ENCODE measurements around the gene SLC26A4. TPM values are rescaled to one million over a fixed set of nuclear protein-coding genes. Genes with fewer than 3 reads are reported as not detected.

SLC26A4 gene
- total and polyA plus RNA-seq, 10 of the 15 experiments (the other 5 are each of a cell fraction or from before 2014, with no cell fraction given): 0.01 to 0.18 (median 0.08) TPM; not detected in 5

- Histone ChIP-seq H3K9ac (ENCODE audit: control insufficient read depth, insufficient read depth, low read length) (no peak overlapping the region), H3K27me3 (replicated peaks in 1 of 2; ENCODE audit: control insufficient read depth in 2 of 2, insufficient read depth in 2 of 2, low read length in 1 of 2) (no peaks in the 10 kb centered on the region), H3K27ac (ENCODE audit: control insufficient read depth, insufficient read depth) (no peak overlapping the region), H3K4me3 (no peak overlapping the region), H3K36me3 (ENCODE audit: control insufficient read depth in 2 of 2, insufficient read depth in 2 of 2, low read length in 1 of 2) (no peaks in the 10 kb centered on the region; a peak in 1 of 4 replicates), H2AFZ (ENCODE audit: control insufficient read depth, low read depth, low read length) (no peak overlapping the region), H3K9me3 (replicated peaks; ENCODE audit: control insufficient read depth, insufficient read depth, low read length) (no peaks in the 10 kb centered on the region), H3K4me1 (ENCODE audit: control insufficient read depth, insufficient read depth, low read length) (no peaks in the 10 kb centered on the region), H3K79me2 (ENCODE audit: control insufficient read depth, insufficient read depth, low read length) (no peaks in the 10 kb centered on the region), H4K20me1 (ENCODE audit: control insufficient read depth, insufficient read depth) (no peaks in the 10 kb centered on the region), H3K4me2 (ENCODE audit: control insufficient read depth, insufficient read depth) (no peak overlapping the region)
- SMC1A ChIA-PET (ENCODE audit: uncharacterized antibody, unreplicated experiment): interaction anchor here (1.0 kb wide), 1 partner anchor 41 kb away, joined by 3 read pairs; no protein-coding TSS in a partner anchor
- FAIRE-seq: no peak
- RAD21 ChIA-PET (ENCODE audit: unreplicated experiment): no interaction called here
- intact Hi-C loops (cut with micrococcal nuclease; ENCODE audit: unreplicated experiment) (no loop called here), in situ Hi-C loops (cut with MboI) (no loop called here)
- POLR2A ChIA-PET: no interaction called here
- BruUV-seq (replicated peaks): no TSS peak
- 73% methylated on average over 2 of the region's 2 CpGs for WGBS (ENCODE audit: insufficient coverage, insufficient replicate concordance, low lambda C conversion rate, missing lambda C conversion rate)
- CTCF ChIA-PET: interaction anchor here (1.0 kb wide), 1 partner anchor 11 kb away, joined by 4 read pairs; no protein-coding TSS in a partner anchor
- no peak for ATAC-seq
- no peak for DNase-seq (ENCODE audit: low read depth, low spot score)
- TF ChIP-seq ZZZ3 (IDR thresholded peaks at IDR 0.05; ENCODE audit: control insufficient read depth, insufficient read length, low read depth) (no peak), IRF4 (IDR thresholded peaks at IDR 0.05; ENCODE audit: low read depth, low read length) (no peak), ESRRA (IDR thresholded peaks at IDR 0.05; ENCODE audit: low read length) (no peak), ETV6 (conservative IDR thresholded peaks at IDR 0.05 in 1 of 2, IDR thresholded peaks at IDR 0.05 in 1 of 2; ENCODE audit: borderline replicate concordance in 1 of 2, low read depth in 1 of 2) (no peak), BCL3 (IDR thresholded peaks at IDR 0.05; ENCODE audit: borderline replicate concordance, insufficient read depth, low read depth, low read length, poor library complexity, severe bottlenecking) (no peak), PRDM15 (CRISPR knock-in tag; IDR thresholded peaks at IDR 0.05) (no peak), IKZF2 (IDR thresholded peaks at IDR 0.05) (no peak), ZNF274 (IDR thresholded peaks at IDR 0.05; ENCODE audit: insufficient read depth, insufficient read length) (no peak), CHD1 (IDR thresholded peaks at IDR 0.05; ENCODE audit: low read depth, low read length) (no peak), SUPT20H (IDR thresholded peaks at IDR 0.05; ENCODE audit: borderline replicate concordance, control insufficient read depth, low read depth, low read length) (no peak), YBX1 (IDR thresholded peaks at IDR 0.05) (no peak), TARDBP (IDR thresholded peaks at IDR 0.05; ENCODE audit: borderline replicate concordance) (no peak), TCF3 (IDR thresholded peaks at IDR 0.05; ENCODE audit: borderline replicate concordance, insufficient read depth, low read depth, low read length) (no peak), RCOR1 (conservative IDR thresholded peaks at IDR 0.05; ENCODE audit: low read depth, low read length) (no peak), FOXK2 (IDR thresholded peaks at IDR 0.05) (no peak), RFX5 (IDR thresholded peaks at IDR 0.05; ENCODE audit: low read depth, low read length) (no peak)
These were observed 37.7 kb upstream of the SLC26A4 start for GRCh38 chr7:107622894-107623293.
